Caki2 (cell line): ENCODE measurements around the gene WDR64. TPM values are rescaled to one million over a fixed set of nuclear protein-coding genes. Genes with fewer than 3 reads are reported as not detected.

Experiments
- total RNA-seq: library from RNA; depleted of rRNA; stranded (reverse); fragments of >200 nt; shearing (Covaris generic); gene quantifications from 2 replicates; pipeline ENCODE4 v1.2.3, GENCODE V29; 2014; ENCODE audit warnings: low replicate concordance; rRNA removed

The WDR64 gene
- total RNA-seq, 1 experiment from 2014 or later = not detected

Other genes starting within 250 kb of the WDR64 start
- gene FH, start 132.5 kb upstream of the WDR64 start, total RNA-seq = 121 and 129 TPM in 2 replicates
- 2.6 and 18.2 TPM in 2 replicates for gene KMO, start 119.9 kb upstream of the WDR64 start, total RNA-seq
- gene CHML, start 11.9 kb upstream of the WDR64 start, total RNA-seq = 1.7 and 9.3 TPM in 2 replicates
- gene OPN3, start 11.9 kb upstream of the WDR64 start, total RNA-seq = 82.9 and 106 TPM in 2 replicates
- 30.5 and 32.4 TPM in 2 replicates for gene EXO1, start 195.9 kb downstream of the WDR64 start, total RNA-seq